Lower leg skin (tissue), 3 donors: ENCODE results near the gene GALNS.

Experiments
- POLR2A ChIP-seq, 2 donors: fragments of 450-650 bp; IDR thresholded peaks; one replicate each; pipeline ENCODE4 v1.6.1; 2016 to 2017; ENCODE audit warnings: antibody characterized with exemption in 2 of 2, mild to moderate bottlenecking in 1 of 2, moderate library complexity in 1 of 2
- TF ChIP-seq, protein P1 (sequence below), 3 donors: fragments of 450-650 bp; IDR thresholded peaks; one replicate each; pipeline ENCODE4 v1.5.1; 2016; ENCODE audit warnings: antibody characterized with exemption in 3 of 3, mild to moderate bottlenecking in 3 of 3, moderate library complexity in 2 of 3

DNA sequence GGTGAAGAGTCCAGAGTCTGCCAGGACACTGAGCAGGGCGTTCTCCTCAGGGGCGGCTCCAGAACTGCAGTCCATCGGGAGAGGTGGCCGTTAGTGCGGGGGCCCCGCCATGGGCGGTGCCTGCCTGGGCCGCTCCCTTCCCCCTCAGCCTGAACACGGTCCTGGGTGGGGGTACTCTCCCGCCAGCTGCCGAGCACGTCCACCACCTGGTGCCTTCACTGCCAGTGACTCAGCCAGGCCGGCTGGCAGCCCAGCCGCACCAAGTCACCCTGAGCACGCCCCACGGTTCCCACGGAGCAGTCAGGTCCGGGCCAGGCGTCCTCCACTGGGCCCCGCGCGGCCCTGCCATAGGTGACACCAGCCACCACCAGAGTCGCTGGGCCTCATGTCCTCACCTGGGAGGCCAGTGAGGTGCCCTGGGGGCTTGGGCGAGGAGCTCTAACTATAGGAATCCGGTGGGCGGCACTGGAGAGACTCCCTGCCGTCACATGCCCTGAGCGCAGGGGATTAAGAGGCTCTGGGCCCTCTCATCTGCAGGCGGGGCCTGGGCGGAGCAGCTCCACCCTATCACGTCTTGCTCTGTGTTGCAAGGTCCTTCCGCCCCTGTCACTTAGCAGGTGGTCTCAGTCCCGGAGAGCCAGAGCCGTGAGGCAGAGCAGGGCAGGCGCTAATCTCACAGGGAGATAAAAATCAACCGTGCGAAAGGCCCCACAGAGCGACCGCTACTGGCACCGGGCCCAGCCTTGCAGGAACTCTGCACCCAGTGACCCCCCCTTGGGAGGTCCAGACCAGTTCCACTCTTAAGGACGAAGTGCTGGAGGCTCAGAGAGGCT is 86.1 kb downstream of the GALNS start:
- TF ChIP-seq, protein P1, sequence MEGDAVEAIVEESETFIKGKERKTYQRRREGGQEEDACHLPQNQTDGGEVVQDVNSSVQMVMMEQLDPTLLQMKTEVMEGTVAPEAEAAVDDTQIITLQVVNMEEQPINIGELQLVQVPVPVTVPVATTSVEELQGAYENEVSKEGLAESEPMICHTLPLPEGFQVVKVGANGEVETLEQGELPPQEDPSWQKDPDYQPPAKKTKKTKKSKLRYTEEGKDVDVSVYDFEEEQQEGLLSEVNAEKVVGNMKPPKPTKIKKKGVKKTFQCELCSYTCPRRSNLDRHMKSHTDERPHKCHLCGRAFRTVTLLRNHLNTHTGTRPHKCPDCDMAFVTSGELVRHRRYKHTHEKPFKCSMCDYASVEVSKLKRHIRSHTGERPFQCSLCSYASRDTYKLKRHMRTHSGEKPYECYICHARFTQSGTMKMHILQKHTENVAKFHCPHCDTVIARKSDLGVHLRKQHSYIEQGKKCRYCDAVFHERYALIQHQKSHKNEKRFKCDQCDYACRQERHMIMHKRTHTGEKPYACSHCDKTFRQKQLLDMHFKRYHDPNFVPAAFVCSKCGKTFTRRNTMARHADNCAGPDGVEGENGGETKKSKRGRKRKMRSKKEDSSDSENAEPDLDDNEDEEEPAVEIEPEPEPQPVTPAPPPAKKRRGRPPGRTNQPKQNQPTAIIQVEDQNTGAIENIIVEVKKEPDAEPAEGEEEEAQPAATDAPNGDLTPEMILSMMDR (IDR thresholded peaks at IDR 0.05), result no peak
- TF ChIP-seq POLR2A (IDR thresholded peaks at IDR 0.05), result no peak
